HG03064 (cell line): Measurements from ENCODE around the gene EYA2.

Source experiments
- ATAC-seq: cut with Tn5 transposase; IDR thresholded peaks from one replicate; pipeline ENCODE4 v1.9.1; 2021; ENCODE audit warnings: low read depth; ENCODE audit not compliant: unreplicated experiment

The EYA2 gene

DNA sequence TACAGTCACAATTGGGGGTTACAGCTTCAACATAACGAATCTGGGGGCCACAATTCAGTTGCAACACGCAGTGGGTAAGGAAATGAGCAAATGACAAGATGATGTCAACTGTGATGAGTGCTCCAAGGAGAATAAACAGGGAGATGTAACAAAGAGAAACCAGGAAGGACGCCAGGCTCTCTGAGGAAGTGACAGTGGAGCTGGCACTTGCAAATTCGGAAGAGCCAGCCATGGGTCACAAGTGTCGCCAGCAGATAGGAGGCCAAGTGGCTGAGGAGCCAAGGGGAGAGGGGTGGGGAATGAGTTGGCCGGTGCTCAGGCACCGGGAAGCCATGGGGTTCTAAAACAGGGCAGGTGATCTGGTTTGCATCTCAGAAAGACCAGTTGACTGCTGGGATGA is 136.4 kb downstream of the EYA2 start:
- no peak for ATAC-seq

DNA sequence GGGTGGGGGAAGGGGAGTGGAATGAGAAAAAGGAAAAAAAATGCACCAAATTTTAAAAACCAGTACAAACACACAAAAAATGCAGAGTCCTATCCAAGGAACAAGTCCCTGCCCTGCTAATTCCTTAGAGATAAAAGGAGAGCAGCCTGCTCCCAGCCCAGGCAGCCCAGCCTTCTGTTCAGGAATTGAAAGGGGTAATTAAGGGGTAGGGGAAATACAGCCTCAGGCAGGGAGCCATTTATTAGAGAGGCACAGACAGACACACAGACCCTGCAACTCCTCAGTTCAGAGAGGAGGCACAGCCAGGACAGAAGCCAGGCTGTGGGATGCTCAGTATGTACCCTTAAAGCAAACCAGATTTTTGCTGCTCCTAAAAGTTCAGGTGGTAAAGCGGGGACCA is 137.2 kb downstream of the EYA2 start:
- no peak for ATAC-seq

DNA sequence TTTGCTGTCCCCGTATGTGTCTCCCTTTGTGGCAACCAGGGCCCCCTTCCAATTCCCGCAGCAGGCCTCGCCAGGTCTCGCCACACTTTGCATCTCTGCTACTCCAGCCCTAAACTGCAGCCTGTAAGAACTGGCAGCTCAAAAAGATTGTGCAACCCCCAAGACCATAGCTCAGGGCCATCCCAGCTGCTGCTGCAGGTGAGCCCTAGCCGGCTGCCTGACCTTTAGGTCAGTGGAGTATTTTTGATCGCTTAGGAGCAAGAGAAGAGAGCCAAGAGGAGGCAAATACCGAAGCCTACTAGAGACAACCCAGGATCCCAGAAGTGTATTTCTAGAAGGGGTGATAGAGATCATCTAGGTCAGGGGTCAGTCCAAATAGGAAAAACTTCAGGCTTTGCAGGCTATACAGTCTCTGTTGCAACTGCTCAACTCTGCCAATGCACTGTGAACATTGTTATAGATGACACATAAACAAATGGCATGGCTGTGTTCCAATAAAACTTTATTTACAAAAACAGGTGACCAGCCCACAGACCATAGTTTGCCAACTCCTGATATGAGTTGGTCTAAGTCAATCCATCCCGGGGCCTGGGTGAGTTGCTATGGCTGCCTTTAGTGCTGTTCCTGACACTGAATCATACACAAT is 138.4 kb downstream of the EYA2 start:
- ATAC-seq, result no peak

DNA sequence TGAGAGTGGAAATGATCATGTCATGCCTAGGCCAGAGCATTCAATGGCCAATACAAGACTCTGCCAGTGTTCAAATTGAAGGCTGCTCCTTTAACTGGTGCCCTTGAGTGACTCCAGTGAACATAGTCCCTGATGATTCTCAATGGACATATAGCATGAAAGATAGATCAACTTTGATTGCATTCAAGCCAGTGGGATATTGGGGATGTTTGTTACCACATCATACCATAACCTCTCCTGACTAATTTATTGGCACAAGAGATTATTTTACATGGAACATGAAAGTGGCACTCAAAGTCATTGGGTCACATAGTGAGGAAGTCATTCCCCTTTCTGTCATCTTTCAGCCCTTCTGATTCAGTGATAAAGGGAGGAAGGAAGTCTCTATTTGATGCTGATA is 139.0 kb downstream of the EYA2 start:
- ATAC-seq, result no peak

DNA sequence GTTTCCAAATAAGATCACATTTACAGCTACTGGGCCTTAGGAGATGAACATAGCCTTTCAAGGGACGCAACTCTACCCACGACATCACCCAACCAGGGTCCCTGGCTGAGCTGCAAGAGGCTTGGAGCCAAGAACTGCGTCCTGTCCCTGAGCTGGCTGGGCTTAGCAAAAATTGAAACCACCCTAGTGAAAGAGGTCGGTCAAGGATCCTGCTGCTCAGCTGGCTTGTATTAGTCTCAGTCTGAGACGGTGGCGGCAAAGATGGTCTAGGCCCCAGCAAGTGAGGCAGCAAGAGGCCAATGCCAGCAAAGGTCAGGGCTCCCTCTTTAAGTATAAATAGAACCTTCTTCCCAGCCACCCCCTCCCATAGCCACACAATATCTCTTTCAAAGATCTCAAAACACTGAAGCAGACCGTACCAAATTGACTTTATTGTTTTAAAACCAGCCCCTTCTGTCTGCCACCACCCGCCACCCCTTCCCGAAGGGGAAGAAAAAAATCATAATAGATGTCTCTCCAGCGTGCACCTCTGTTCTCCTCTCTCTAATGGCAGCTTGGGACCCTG is 140.5 kb downstream of the EYA2 start:
- ATAC-seq, result no peak

DNA sequence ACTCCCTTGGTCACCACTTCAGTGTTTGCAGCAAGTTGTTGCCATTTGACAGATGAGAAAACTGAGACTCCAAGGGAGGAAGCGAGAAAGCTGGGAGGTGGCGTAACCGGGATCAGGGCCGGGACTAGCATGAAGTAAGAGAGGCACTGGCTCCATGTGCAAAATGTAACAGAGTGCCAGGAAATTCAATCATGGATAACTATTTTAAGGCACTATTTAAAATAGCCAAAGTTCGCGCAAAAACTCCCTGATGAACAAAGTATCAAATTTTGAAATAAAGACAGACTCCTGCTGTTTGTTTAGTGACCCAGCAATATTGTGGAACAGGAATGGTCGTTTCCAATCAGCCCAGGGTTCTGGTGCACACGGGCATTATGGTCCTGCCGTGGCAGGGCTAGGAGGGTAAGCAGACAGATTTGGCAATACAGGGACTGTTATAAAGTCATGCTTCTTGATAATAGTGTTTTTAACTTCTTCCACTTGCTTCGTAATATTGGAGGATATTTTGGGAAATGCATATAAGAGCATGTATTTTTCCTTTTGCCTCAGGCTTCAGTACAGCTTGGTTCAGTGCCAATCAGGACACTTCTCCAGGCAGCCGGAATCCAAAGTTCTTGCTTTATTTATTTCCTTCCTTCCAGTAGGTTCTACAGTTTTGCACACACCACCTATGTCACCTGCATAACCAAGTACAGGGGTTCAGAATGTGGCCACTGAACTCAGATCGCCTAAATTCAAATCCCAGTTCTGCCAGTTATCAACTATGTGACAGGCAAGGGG is 141.6 kb downstream of the EYA2 start:
- ATAC-seq, result no peak

DNA sequence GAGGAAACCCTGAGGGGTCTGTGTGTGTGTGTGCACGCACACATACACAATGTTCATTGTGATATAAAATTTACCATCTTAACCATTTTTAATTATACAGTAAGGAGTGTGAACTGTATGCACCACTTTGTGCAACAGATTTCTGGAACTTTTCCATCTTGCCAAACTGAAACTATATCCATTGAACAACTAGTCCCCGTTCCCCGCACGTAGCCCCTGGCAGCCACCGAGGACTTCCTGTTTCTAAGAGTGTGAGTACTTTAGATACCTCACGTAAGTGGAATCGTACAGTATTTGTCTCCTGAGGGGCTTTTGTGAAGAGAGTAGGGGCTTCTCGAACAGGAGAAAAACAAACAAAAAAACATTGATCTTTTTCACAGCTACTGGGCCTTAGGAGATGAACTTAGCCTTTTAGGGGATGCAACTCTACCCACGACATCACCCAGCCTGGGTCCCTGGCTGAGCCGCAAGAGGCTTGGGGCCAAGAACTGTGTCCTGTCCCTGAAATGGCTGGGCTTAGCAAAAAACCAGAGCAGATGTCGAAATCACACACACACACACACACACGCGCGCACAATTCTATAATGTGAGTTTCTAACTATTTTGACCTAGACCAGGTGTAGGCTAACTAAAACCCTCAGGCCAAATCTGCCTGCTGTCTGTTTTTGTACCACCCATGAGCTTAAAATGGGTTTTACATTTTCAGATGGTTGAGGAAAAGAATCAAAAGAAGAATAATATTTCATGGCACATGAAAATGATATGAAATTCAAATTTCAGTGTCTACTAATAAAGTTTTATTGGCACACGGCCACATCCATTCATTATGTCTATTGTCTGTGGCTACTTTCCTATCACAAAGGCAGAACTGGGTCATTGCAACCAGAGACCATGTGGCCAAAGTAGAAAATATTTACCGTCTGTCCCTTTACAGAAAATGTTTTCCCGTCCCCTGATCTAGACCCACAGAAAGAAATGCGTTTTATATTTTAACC is 144.2 kb downstream of the EYA2 start:
- no peak for ATAC-seq

DNA sequence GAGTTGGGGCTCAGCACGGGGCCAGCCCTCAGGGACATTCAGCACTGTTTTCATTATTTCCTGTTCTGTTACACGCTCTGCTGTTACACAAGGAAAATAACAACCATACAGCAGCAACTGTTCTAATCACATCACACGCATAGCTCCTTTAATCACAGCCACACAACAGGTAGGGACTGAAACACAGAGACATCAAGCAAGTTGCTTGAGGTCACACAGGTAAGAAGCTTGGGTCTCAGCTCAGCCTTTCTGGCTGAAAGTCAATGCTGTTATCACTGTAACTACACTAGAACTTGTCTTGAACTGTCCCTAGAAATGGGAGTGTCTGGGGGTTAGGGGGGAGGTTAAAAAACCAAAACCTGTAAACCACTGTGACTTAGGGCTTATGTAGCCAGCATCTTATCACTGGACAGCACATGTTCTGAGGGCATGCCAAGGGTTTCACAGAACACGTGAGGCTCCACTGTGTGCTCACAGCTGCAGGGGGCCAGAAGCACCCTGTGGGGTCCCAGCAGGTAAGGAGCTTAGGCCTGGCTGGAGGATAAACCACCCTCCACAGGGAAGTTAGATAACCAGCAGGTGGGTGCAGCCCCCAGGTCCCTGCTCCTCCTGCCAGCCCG is 146.0 kb downstream of the EYA2 start:
- ATAC-seq, result no peak

DNA sequence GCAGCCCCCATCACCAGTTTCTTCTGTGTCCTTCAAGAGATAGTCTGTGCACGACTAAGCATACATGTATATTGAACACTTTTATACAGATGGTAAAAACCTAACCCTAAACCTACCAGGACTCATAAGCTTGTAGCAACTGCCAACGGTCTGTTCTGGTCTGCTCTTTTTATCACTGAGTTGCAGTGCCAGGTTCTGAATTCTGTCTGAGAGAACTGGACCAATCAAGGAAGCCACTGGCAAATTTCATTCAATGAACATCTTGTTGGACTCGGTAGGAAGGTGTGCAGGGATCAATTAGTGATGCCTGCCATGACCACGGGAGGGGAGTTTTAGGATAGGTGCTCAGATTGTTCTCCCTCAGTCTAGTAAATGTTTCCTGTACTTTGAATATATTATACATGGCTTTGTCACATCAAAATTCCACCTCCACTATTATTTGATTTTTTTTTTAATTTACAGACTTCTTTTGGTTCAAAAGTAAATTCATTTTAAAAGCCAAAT is 146.8 kb downstream of the EYA2 start:
- ATAC-seq, result no peak

DNA sequence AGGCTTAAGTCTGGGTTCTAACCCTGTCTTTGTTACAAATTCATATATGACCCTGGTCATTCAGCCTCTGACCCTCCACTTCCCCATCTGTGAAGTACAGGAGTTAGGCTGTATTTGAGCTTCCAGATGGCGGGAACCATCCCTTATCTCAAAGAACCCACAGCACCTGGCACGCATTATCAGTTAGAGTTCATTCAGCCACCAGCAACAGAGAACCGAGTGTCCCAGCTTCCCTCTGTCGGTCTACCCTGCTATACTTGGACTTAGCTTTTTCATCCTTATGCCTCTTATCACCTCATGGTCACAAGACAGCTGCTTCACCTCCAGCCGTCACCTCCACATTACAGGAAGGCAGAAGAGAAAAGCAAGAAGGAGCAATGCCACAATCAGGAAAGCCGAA is 147.8 kb downstream of the EYA2 start:
- no peak for ATAC-seq

DNA sequence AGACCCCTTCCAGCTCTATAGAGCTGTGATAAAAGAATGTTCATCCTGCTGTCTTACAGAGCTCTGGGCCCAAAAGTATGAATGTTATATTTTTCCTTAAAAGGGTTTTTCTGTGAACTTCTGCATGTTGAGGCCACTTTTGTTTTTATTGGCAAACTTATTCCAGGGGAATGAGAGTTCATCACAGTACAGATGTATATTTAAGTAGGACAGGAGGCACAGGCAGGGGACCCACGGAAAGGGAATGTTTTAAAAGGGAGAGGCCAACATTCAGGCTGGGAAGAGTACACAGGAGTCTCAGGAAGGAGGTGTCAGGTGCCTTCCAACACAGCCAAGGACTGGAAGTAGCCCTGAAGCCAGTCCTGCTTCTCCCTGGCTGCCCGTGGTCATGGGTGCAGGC is 148.4 kb downstream of the EYA2 start:
- no peak for ATAC-seq

DNA sequence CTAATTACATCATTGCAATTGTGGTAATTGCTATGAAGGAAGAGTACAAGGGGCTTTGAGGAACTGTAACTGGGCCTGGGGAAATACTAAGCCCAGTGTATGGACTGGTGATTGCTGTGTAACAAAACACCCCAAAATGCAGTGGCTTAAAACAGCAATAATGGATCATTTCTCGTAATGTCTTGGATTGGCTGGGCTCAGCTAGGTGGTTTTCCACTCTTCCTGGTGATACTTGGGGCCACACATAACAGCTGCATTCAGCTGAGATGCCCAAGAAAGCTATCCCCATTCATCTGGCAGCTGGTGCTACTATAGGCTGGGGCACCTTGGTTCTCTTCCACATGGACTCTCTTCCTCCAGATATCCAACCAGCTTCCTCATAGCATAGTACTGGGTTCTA is 150.3 kb downstream of the EYA2 start:
- ATAC-seq, result no peak

DNA sequence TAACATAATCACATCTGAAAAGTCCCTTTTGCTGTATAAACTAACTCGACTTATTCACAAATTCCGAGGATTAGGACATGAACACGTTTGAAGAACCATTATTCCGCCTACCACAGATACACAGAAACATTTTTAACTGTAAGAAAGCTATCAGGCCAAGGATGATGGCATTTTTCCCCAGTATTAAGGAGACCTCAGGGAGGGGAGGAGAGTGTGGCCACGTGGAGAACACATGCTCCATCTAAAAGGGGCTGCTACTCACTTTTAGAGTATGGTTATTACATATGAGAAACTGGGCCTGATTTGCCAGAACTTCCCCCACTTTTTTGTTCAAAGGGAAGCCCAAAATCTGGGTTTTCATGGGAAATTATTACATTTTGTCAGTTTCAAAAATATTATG is 153.4 kb downstream of the EYA2 start:
- ATAC-seq, result no peak

DNA sequence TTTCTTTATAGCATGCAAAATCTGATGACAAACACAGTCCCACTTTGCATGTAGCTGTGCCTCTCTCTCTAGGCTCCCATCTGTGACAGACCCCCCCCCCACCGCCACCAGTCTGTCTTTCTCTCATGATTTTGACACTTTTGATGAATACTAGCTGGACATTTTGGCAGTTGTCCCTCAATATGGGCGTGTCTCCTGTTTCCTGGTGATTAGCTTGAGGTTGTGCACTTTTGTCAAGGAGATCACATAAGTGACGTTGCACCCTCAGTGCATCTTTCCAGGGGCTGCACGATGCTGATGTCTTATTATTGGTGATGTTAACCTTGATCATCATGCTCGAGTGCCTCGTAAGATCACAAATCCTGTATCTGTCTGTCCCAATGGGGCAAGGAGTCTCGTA is 155.1 kb downstream of the EYA2 start:
- ATAC-seq, result no peak

DNA sequence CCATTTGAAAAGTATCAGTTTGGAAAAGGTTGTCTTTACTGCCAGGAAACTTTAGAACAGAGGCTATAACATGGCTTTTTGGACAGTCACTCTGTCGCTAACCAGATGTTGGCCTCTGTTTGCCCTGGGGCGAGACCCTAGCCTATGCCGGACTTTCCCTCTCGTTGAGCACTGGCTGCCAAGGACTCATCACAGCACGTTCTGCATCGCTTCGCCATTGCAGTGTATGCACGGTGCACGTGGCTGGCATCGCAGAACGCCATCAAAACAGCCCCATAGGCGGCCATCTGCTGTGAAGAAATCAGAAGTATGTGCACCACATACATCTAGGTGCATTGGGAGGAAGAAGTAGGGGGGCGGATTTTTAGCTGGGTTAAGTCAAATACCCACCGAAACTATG is 156.4 kb downstream of the EYA2 start:
- ATAC-seq, result no peak

DNA sequence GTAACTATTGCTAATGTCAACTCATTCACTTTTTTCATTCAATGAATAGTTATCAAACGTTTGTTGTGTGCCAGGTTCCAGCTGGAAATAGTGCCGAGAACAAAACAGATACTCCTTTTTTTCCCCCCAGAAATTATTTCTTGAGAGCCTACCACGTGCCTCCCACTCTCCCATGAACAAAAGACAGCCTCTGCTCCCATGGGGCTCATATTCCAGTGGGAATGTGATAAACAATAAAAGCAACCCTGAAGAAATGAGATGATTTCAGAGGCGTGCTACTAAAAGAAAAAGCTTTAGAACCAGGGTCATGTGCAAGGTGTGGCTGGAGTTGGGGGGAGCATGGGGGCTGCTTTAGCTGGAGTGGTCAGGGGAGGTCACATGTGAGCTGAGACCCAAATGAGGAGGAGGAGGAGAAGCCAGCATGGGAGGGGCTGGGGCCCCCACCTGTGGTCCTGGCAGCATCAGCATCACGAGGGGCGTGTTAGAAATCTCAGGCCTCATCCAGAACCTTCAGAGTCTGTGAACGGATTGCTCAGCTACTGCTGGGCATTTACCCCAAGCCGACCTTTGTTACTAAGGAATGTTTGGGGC is 157.4 kb downstream of the EYA2 start:
- ATAC-seq, result no peak

DNA sequence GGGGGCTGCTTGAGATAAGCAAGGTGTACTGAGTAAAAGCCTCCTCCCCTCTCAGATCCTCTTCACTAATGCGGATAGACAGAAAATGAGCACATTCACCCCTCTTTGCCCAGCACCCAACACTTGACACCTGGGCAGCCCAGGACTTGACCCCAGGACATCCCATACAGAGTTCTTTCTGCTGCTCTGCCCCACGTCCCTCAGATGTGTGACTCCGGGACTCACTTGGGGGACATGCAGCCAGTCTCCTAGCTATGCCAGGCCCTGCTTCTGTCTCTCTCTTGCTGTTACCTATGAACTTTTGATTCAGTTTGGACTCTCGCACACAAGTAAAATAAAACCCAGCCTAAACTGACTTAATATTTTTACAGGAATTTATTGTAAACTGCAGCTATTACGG is 159.9 kb downstream of the EYA2 start:
- no peak for ATAC-seq

DNA sequence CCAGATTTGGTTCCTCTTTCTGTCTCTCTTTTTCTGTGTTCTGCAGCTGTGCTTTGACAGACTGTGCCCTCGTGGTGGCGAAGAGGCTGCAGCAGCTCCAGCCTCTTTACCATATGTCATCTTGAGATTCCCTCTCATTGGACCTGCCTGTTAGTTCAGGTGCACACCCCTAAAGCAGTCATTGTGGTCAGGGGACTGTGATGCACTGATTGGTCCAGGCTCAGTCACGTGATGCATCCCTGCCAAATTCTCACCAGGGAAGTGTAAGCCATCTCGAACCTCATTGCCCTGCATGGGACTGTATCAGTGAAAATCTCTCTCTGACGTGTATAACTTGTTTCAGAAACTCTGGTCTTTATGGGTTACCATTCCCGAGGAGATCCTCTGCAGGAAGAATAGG is 160.3 kb downstream of the EYA2 start:
- no peak for ATAC-seq

DNA sequence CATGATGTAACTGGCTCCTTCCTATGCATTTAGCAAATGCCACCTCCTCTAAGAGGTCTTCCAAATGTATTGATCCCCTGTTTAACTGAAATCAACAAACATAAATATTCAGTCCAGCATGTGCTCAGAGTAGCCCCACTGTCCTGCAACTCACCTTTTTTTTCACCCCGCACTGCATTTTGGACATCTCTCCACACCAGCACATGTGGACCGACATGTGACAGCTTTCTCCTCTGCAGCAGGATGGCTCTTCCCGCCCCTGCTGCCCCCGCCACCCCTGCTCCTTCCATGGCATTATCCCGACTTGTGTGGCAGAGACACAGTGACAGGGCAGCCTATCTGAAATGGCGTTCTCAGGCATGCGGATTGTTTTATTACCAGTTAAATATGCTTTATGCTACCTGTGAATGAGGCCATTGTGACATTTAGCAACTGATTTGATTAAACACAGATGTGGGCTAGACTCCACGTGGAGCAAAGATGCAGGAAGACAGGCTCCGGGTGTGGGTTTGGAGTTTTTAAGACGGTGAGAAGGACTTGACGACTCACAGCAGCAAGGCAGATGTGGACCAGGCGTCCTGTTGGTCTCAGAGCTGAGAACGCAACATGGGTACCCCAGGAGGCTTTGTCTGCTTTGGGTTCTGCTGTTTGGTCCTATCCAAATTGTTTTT is 161.2 kb downstream of the EYA2 start:
- no peak for ATAC-seq
